HEK293 (cell line): ENCODE data around the gene TSPAN14.
A peak's percentile ranks its signal among the peaks of the same experiment; 100 is the strongest.

Source experiments
- GLI2 ChIP-seq: fragments of 450-650 bp; formaldehyde crosslinking; IDR thresholded peaks from 2 replicates; pipeline ENCODE4; 2017; ENCODE audit warnings: missing biosample characterization, missing genetic modification characterization, low read depth, borderline replicate concordance
- GLIS1 ChIP-seq: fragments of 450-650 bp; formaldehyde crosslinking; IDR thresholded peaks from 2 replicates; pipeline ENCODE4 v1.5.1; 2016; ENCODE audit warnings: missing biosample characterization, missing genetic modification characterization
- GLIS2 ChIP-seq: fragments of 450-650 bp; formaldehyde crosslinking; IDR thresholded peaks from 2 replicates; pipeline ENCODE4 v1.5.1; 2016; ENCODE audit warnings: missing biosample characterization, missing genetic modification characterization
- PATZ1 ChIP-seq: fragments of 450-650 bp; formaldehyde crosslinking; IDR thresholded peaks from 2 replicates; pipeline ENCODE4 v1.5.1; 2016; ENCODE audit warnings: missing biosample characterization, missing genetic modification characterization
- PBX3 ChIP-seq: sonication (generic); formaldehyde crosslinking; IDR thresholded peaks from 2 replicates; pipeline ENCODE4 v1.8.1; 2022; ENCODE audit warnings: mild to moderate bottlenecking, moderate library complexity, missing genetic modification reagents
- PRDM4 ChIP-seq: fragments of 450-650 bp; formaldehyde crosslinking; IDR thresholded peaks from 2 replicates; pipeline ENCODE4 v1.5.1; 2017; ENCODE audit warnings: missing biosample characterization, missing genetic modification characterization
- SP2 ChIP-seq: fragments of 450-650 bp; formaldehyde crosslinking; IDR thresholded peaks from 2 replicates; pipeline ENCODE4 v1.5.1; 2016; ENCODE audit warnings: missing biosample characterization, missing genetic modification characterization
- WT1 ChIP-seq: fragments of 450-650 bp; formaldehyde crosslinking; IDR thresholded peaks from 2 replicates; pipeline ENCODE4 v1.5.1; 2016; ENCODE audit warnings: missing biosample characterization, missing genetic modification characterization
- ZBTB10 ChIP-seq: fragments of 450-650 bp; formaldehyde crosslinking; IDR thresholded peaks from 2 replicates; pipeline ENCODE4 v1.5.1; 2016; ENCODE audit warnings: missing biosample characterization, missing genetic modification characterization
- ZBTB8A ChIP-seq: fragments of 450-650 bp; formaldehyde crosslinking; IDR thresholded peaks from 2 replicates; pipeline ENCODE4 v1.5.1; 2016; ENCODE audit warnings: missing biosample characterization, missing genetic modification characterization
- ZNF221 ChIP-seq: fragments of 450-650 bp; formaldehyde crosslinking; IDR thresholded peaks from 2 replicates; pipeline ENCODE4 v1.5.1; 2017; ENCODE audit warnings: missing biosample characterization, missing genetic modification characterization, borderline replicate concordance
- ZNF266 ChIP-seq: fragments of 450-650 bp; formaldehyde crosslinking; IDR thresholded peaks from 2 replicates; pipeline ENCODE4 v1.5.1; 2016; ENCODE audit warnings: missing biosample characterization, missing genetic modification characterization, low read depth
- ZNF292 ChIP-seq: fragments of 450-650 bp; formaldehyde crosslinking; IDR thresholded peaks from 2 replicates; pipeline ENCODE4 v1.5.1; 2016; ENCODE audit warnings: low read depth, missing biosample characterization, missing genetic modification characterization, borderline replicate concordance
- ZNF311 ChIP-seq: fragments of 450-650 bp; formaldehyde crosslinking; IDR thresholded peaks from 2 replicates; pipeline ENCODE4 v1.5.1; 2017; ENCODE audit warnings: missing biosample characterization, missing genetic modification characterization, borderline replicate concordance
- ZNF335 ChIP-seq: fragments of 450-650 bp; formaldehyde crosslinking; conservative IDR thresholded peaks from 2 replicates; pipeline ENCODE4 v1.5.1; 2016; ENCODE audit warnings: missing biosample characterization, missing genetic modification characterization
- ZNF37A ChIP-seq: fragments of 450-650 bp; IDR thresholded peaks from 2 replicates; pipeline ENCODE4 v1.5.1; 2018; ENCODE audit warnings: missing biosample characterization, missing genetic modification characterization
- ZNF423 ChIP-seq: fragments of 450-650 bp; formaldehyde crosslinking; IDR thresholded peaks from 2 replicates; pipeline ENCODE4 v1.5.1; 2016; ENCODE audit warnings: missing biosample characterization, missing genetic modification characterization
- ZNF433 ChIP-seq: fragments of 450-650 bp; formaldehyde crosslinking; IDR thresholded peaks from 2 replicates; pipeline ENCODE4 v1.5.1; 2016; ENCODE audit warnings: missing biosample characterization, missing genetic modification characterization, low read depth
- ZNF510 ChIP-seq: fragments of 450-650 bp; formaldehyde crosslinking; IDR thresholded peaks from 2 replicates; pipeline ENCODE4 v1.5.1; 2018; ENCODE audit warnings: mild to moderate bottlenecking, missing genetic modification characterization, missing biosample characterization; ENCODE audit not compliant: insufficient replicate concordance
- ZNF571 ChIP-seq: fragments of 450-650 bp; formaldehyde crosslinking; IDR thresholded peaks from 2 replicates; pipeline ENCODE4 v1.5.0; 2017; ENCODE audit warnings: missing biosample characterization, missing genetic modification characterization
- ZNF580 ChIP-seq: fragments of 450-650 bp; formaldehyde crosslinking; IDR thresholded peaks from 2 replicates; pipeline ENCODE4 v1.5.1; 2016; ENCODE audit warnings: missing biosample characterization, missing genetic modification characterization
- ZNF621 ChIP-seq: fragments of 450-650 bp; formaldehyde crosslinking; IDR thresholded peaks from 2 replicates; pipeline ENCODE4 v1.5.1; 2017; ENCODE audit warnings: missing biosample characterization, missing genetic modification characterization
- ZNF670 ChIP-seq: fragments of 450-650 bp; formaldehyde crosslinking; IDR thresholded peaks from 2 replicates; pipeline ENCODE4 v1.5.1; 2016; ENCODE audit warnings: missing biosample characterization, missing genetic modification characterization, low read depth
- ZNF692 ChIP-seq: fragments of 450-650 bp; formaldehyde crosslinking; IDR thresholded peaks from 2 replicates; pipeline ENCODE4 v1.5.1; 2016; ENCODE audit warnings: missing biosample characterization, missing genetic modification characterization
- ZNF76 ChIP-seq: fragments of 450-650 bp; formaldehyde crosslinking; IDR thresholded peaks from 2 replicates; pipeline ENCODE4; 2016; ENCODE audit warnings: low read depth, missing biosample characterization, missing genetic modification characterization, borderline replicate concordance
- ZNF776 ChIP-seq: fragments of 450-650 bp; formaldehyde crosslinking; IDR thresholded peaks from 2 replicates; pipeline ENCODE4 v1.5.0; 2017; ENCODE audit warnings: missing biosample characterization, missing genetic modification characterization, borderline replicate concordance
- ZSCAN4 ChIP-seq: fragments of 450-650 bp; formaldehyde crosslinking; IDR thresholded peaks from 2 replicates; pipeline ENCODE4 v1.5.1; 2017; ENCODE audit warnings: missing biosample characterization, missing genetic modification characterization
- ZXDB ChIP-seq: fragments of 450-650 bp; formaldehyde crosslinking; IDR thresholded peaks from 2 replicates; pipeline ENCODE4 v1.5.1; 2016; ENCODE audit warnings: missing biosample characterization, missing genetic modification characterization

TSPAN14 gene

GRCh38 chr10:80408242-80409101 lies 45.6 kb upstream of the TSPAN14 start, which contains the start of gene PRXL2A (continued):
- TF ChIP-seq ZNF580 (tag by site-specific recombination) (0 out of 2 replicates have a peak, but pooled peaks have one; percentile 41), GLIS1 (tag by site-specific recombination) (peak; percentile 35; the same call in 1 of the 2 replicates), ZSCAN4 (tag by site-specific recombination) (no peak), ZNF221 (tag by site-specific recombination) (no peak), ZNF335 (tag by site-specific recombination) (peak; percentile 76), ZNF621 (tag by site-specific recombination) (no peak), PBX3 (no peak; the same call in 1 of the 2 replicates), SP2 (peak; percentile 71), GLI2 (no peak), ZNF433 (no peak), PATZ1 (tag by site-specific recombination) (peak; percentile 61; the same call in 1 of the 2 replicates), ZBTB10 (tag by site-specific recombination) (no peak), ZXDB (tag by site-specific recombination) (peak; percentile 76), ZNF571 (no peak), ZBTB8A (tag by site-specific recombination) (peak; percentile 95), WT1 (tag by site-specific recombination) (no peak), ZNF670 (tag by site-specific recombination) (no peak), GLIS2 (tag by site-specific recombination) (peak; percentile 63; the same call in 1 of the 2 replicates), ZNF266 (tag by site-specific recombination) (no peak), ZNF776 (tag by site-specific recombination) (no peak), ZNF292 (tag by site-specific recombination) (no peak), ZNF76 (tag by site-specific recombination) (no peak), ZNF37A (tag by site-specific recombination) (no peak), ZNF510 (tag by site-specific recombination) (no peak), PRDM4 (tag by site-specific recombination) (no peak), ZNF311 (tag by site-specific recombination) (no peak), ZNF692 (tag by site-specific recombination) (peak; percentile 52), ZNF423 (tag by site-specific recombination) (no peak)
